ENCODE measurements around the gene CABYR. TPM values are rescaled to one million over a fixed set of nuclear protein-coding genes. Genes with fewer than 3 reads are reported as not detected.

CABYR gene
- total RNA-seq, 1 donor from 2014 or later, result 1.2 TPM

DNA sequence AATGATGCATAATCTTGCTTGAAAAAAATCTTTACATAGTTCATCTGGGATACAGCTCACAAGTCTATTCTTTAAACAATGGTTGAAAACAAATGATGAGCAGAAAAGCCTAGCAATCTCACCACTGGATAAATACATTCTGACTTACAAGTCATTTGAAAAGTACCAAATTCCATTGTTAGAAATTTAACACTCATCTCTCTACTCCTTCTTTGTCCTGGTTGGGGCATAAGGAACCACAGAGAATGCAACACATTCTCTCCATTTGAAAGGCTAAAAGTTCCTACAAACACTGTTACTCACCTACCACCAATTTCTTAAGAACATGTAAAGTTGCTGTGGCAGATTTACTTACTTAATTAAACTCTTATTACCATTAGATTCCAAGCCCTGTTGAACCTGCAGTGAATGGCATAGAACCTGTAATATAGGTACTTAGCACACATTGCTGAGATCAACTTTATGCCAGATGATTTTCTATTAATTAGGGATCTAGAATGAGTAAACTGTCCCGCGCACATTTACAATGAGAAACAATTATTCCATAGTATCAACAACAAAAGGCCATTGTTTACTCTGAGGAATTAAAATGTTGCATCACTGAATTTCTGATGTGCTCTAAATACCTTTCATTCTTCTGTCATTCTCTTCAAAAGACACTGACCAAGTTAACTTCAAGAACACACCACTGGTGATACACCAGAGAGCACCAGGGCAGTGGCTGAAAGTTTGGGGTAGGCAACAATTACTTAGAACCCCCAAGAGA is 69.6 kb downstream of the CABYR start:
- Histone ChIP-seq H3K4me1 (no peaks in the 10 kb centered on the region), H3K36me3 (no peaks in the 10 kb centered on the region), H3K27ac (no peak overlapping the region), H3K9me3 (no peaks in the 10 kb centered on the region), H3K4me3 (no peak overlapping the region), H3K27me3 (ENCODE audit: low read depth) (no peaks in the 10 kb centered on the region)
- intact Hi-C loops (cut with DNase I), result no loop called here
- TF ChIP-seq, protein P1, sequence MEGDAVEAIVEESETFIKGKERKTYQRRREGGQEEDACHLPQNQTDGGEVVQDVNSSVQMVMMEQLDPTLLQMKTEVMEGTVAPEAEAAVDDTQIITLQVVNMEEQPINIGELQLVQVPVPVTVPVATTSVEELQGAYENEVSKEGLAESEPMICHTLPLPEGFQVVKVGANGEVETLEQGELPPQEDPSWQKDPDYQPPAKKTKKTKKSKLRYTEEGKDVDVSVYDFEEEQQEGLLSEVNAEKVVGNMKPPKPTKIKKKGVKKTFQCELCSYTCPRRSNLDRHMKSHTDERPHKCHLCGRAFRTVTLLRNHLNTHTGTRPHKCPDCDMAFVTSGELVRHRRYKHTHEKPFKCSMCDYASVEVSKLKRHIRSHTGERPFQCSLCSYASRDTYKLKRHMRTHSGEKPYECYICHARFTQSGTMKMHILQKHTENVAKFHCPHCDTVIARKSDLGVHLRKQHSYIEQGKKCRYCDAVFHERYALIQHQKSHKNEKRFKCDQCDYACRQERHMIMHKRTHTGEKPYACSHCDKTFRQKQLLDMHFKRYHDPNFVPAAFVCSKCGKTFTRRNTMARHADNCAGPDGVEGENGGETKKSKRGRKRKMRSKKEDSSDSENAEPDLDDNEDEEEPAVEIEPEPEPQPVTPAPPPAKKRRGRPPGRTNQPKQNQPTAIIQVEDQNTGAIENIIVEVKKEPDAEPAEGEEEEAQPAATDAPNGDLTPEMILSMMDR (IDR thresholded peaks at IDR 0.05), result no peak
- DNase-seq (no peak), ATAC-seq (no peak)

DNA sequence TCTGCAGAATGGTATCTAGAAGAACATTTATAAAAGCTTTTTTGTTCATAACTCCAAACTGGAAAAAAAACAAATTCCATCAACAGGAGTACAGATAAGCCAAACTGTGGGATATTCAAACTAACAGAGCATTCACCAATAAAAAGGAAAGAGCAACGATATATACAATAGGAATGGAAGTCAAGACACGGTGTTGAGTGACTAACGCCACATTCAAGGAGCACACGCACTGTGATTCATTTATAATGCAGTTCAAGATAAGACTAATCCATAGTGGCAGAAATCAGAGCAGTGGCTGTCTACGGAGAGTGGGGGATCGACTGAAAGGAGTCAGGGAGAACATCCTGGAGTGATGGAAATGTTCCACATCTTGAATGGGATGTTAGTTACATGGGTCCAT is 70.7 kb downstream of the CABYR start:
- Histone ChIP-seq H3K4me1 (peaks cover 9% of the 10 kb centered on the region), H3K4me3 (no peak overlapping the region), H3K27ac (no peak overlapping the region), H3K9me3 (no peaks in the 10 kb centered on the region), H3K36me3 (no peaks in the 10 kb centered on the region), H3K27me3 (ENCODE audit: low read depth) (no peaks in the 10 kb centered on the region)
- no peak for DNase-seq
- no peak for ATAC-seq
- intact Hi-C loops (cut with DNase I), result no loop called here
- TF ChIP-seq, protein P1 (IDR thresholded peaks at IDR 0.05), result no peak

Other genes with a start within 250 kb of the CABYR start
- 14.6 TPM for gene TTC39C, start 124.3 kb upstream of the CABYR start, total RNA-seq

Measured in lower lobe of right lung (tissue), 2 donors.